Measurements from ENCODE around the gene ZNF598.

Gene ZNF598

GRCh38 chr16:1976951-1977874 lies 32.4 kb downstream of the ZNF598 start:
- ChIA-PET POLR2A (interaction anchor here (0.6 to 2.7 kb wide), 4 partner anchors 12 to 1625 kb away, joined by 3 to 19 read pairs (median 4); partner anchors contain the start of genes AXIN1, RNF151, RPS2 and TRAF7), CTCF (no interaction called here)
- DNase-seq (ENCODE audit: extremely low spot score), result no peak
- TF ChIP-seq CTCF (IDR thresholded peaks at IDR 0.05; ENCODE audit: control extremely low read depth, extremely low read depth, low read depth, missing control alignments), result no peak

- POLR2A ChIA-PET, result interaction anchor here (0.6 to 2.7 kb wide), 3 partner anchors 11 to 293 kb away, joined by 3 to 19 read pairs (median 3); partner anchors contain the start of genes RNF151, RPS2 and TRAF7
- no peak for TF ChIP-seq CTCF (IDR thresholded peaks at IDR 0.05; ENCODE audit: control extremely low read depth, extremely low read depth, low read depth, missing control alignments)
- no peak for DNase-seq (ENCODE audit: extremely low spot score)
- CTCF ChIA-PET, result no interaction called here
Observed at GRCh38 chr16:1976216-1976520, 33.5 kb downstream of the ZNF598 start.

- no peak for DNase-seq (ENCODE audit: extremely low spot score)
- TF ChIP-seq CTCF (IDR thresholded peaks at IDR 0.05; ENCODE audit: control extremely low read depth, extremely low read depth, low read depth, missing control alignments), result no peak
- POLR2A ChIA-PET, result interaction anchor here (1.3 to 2.7 kb wide), 2 partner anchors 10 to 180 kb away, joined by 4 to 19 read pairs; partner anchors contain the start of genes RNF151, RPS2 and TRAF7
- CTCF ChIA-PET, result no interaction called here
Observed at GRCh38 chr16:1975432-1976215, 34.0 kb downstream of the ZNF598 start.

GRCh38 chr16:1974157-1975070 lies 35.2 kb downstream of the ZNF598 start:
- CTCF ChIA-PET, result no interaction called here
- POLR2A ChIA-PET, result interaction anchor here (0.5 to 2.7 kb wide), 4 partner anchors 9 to 181 kb away, joined by 3 to 19 read pairs (median 4); partner anchors contain the start of genes RNF151, RPS2 and TRAF7
- no peak for DNase-seq (ENCODE audit: extremely low spot score)
- TF ChIP-seq CTCF (IDR thresholded peaks at IDR 0.05; ENCODE audit: control extremely low read depth, extremely low read depth, low read depth, missing control alignments), result no peak

- POLR2A ChIA-PET, result interaction anchor here (0.5 to 0.9 kb wide), 2 partner anchors 9 to 45 kb away, joined by 3 to 5 read pairs; partner anchors contain the start of gene RPS2
- CTCF ChIA-PET, result interaction anchor here (0.8 kb wide), 1 partner anchor 10 kb away, joined by 3 read pairs; no protein-coding TSS in a partner anchor
- no peak for TF ChIP-seq CTCF (IDR thresholded peaks at IDR 0.05; ENCODE audit: control extremely low read depth, extremely low read depth, low read depth, missing control alignments)
- no peak for DNase-seq (ENCODE audit: extremely low spot score)
Observed at GRCh38 chr16:1973461-1974156, 36.0 kb downstream of the ZNF598 start.
